HEK293T (cell line): ENCODE results near the gene MGLL.

Source experiments
- CTCF ChIA-PET: fragments of 350-600 bp; formaldehyde crosslinking; extraction: SDS; loops from one replicate; lab custom pipeline; 2021; ENCODE audit warnings: antibody characterized with exemption, inconsistent platforms; lab: Yijun Ruan, JAX
- POLR2A ChIA-PET: fragments of 350-600 bp; formaldehyde crosslinking; extraction: SDS; loops from one replicate; lab custom pipeline; 2020; ENCODE audit warnings: antibody characterized with exemption, inconsistent platforms; lab: Yijun Ruan, JAX
- DNase-seq: peaks from one replicate; pipeline ENCODE4 v3.0.0; 2012; ENCODE audit warnings: mixed read lengths; ENCODE audit errors: extremely low spot score
- ARNT ChIP-seq: fragments of 450-650 bp; IDR thresholded peaks from 2 replicates; pipeline ENCODE4 v1.6.1; 2017; ENCODE audit warnings: mild to moderate bottlenecking
- BHLHE40 ChIP-seq: fragments of 450-650 bp; IDR thresholded peaks from 2 replicates; pipeline ENCODE4 v1.6.1; 2016; ENCODE audit warnings: mild to moderate bottlenecking, moderate library complexity, borderline replicate concordance
- CTBP1 ChIP-seq: fragments of 450-650 bp; IDR thresholded peaks from 2 replicates; pipeline ENCODE4 v1.6.1; 2016; ENCODE audit warnings: borderline replicate concordance
- ELF4 ChIP-seq: fragments of 450-650 bp; IDR thresholded peaks from 2 replicates; pipeline ENCODE4 v1.6.1; 2017; ENCODE audit warnings: antibody characterized with exemption
- FOXA1 ChIP-seq: fragments of 450-650 bp; IDR thresholded peaks from 2 replicates; pipeline ENCODE4 v1.6.1; 2016; ENCODE audit warnings: mild to moderate bottlenecking
- FOXK2 ChIP-seq: fragments of 450-650 bp; IDR thresholded peaks from 2 replicates; pipeline ENCODE4 v1.6.1; 2016; ENCODE audit warnings: mild to moderate bottlenecking
- FOXM1 ChIP-seq: fragments of 450-650 bp; IDR thresholded peaks from 2 replicates; pipeline ENCODE4 v1.6.1; 2017; ENCODE audit warnings: mild to moderate bottlenecking, borderline replicate concordance
- HDGF ChIP-seq: fragments of 450-650 bp; IDR thresholded peaks from 2 replicates; pipeline ENCODE4 v1.6.1; 2017; ENCODE audit warnings: antibody characterized with exemption, borderline replicate concordance
- L3MBTL2 ChIP-seq: fragments of 450-650 bp; conservative IDR thresholded peaks from 2 replicates; pipeline ENCODE4 v1.6.1; 2016; ENCODE audit warnings: mild to moderate bottlenecking
- LEF1 ChIP-seq: fragments of 450-650 bp; IDR thresholded peaks from 2 replicates; pipeline ENCODE4 v1.6.1; 2017; ENCODE audit warnings: mild to moderate bottlenecking, borderline replicate concordance
- NFRKB ChIP-seq: fragments of 450-650 bp; IDR thresholded peaks from 2 replicates; pipeline ENCODE4 v1.6.1; 2016; ENCODE audit warnings: mild to moderate bottlenecking, moderate library complexity
- PKNOX1 ChIP-seq: fragments of 450-650 bp; IDR thresholded peaks from 2 replicates; pipeline ENCODE4 v1.6.1; 2016
- SP1 ChIP-seq: fragments of 450-650 bp; IDR thresholded peaks from 2 replicates; pipeline ENCODE4 v1.6.1; 2017
- SUZ12 ChIP-seq: fragments of 450-650 bp; IDR thresholded peaks from 2 replicates; pipeline ENCODE4 v1.6.1; 2016; ENCODE audit warnings: mild to moderate bottlenecking
- TARDBP ChIP-seq: fragments of 450-650 bp; IDR thresholded peaks from 2 replicates; pipeline ENCODE4 v1.6.1; 2016
- ZNF384 ChIP-seq: fragments of 450-650 bp; IDR thresholded peaks from 2 replicates; pipeline ENCODE4 v1.6.1; 2016

The MGLL gene

GRCh38 chr3:127712461-127712860, 109.9 kb downstream of the MGLL start:
- no peak for TF ChIP-seq CTBP1
- TF ChIP-seq ARNT: no peak
- TF ChIP-seq ELF4: no peak
- no peak for TF ChIP-seq FOXM1
- no peak for TF ChIP-seq BHLHE40
- TF ChIP-seq SUZ12: no peak
- TF ChIP-seq LEF1: no peak
- no peak for TF ChIP-seq PKNOX1
- TF ChIP-seq TARDBP: no peak
- no peak for DNase-seq
- CTCF ChIA-PET: interaction anchor here (0.7 kb wide), 1 partner anchor 212 kb away, joined by 3 read pairs; no protein-coding TSS in a partner anchor
- POLR2A ChIA-PET: no interaction called here

- CTCF ChIA-PET: no interaction called here
- DNase-seq: no peak
- TF ChIP-seq PKNOX1 (no peak), L3MBTL2 (no peak), LEF1 (no peak), TARDBP (no peak), FOXM1 (no peak), BHLHE40 (no peak), SUZ12 (no peak), NFRKB (no peak), ELF4 (no peak), ZNF384 (no peak), HDGF (no peak), CTBP1 (no peak)
- POLR2A ChIA-PET: no interaction called here
Observed at GRCh38 chr3:127711896-127712295, 110.4 kb downstream of the MGLL start.

- POLR2A ChIA-PET: interaction anchor here (0.8 kb wide), 1 partner anchor 14 kb away, joined by 3 read pairs; no protein-coding TSS in a partner anchor
- CTCF ChIA-PET: no interaction called here
- no peak for DNase-seq
- TF ChIP-seq SUZ12 (no peak), ARNT (no peak), SP1 (no peak), FOXA1 (no peak), ZNF384 (no peak)
Observed at GRCh38 chr3:127711021-127711695, 111.2 kb downstream of the MGLL start.

GRCh38 chr3:127710155-127710941, 112.0 kb downstream of the MGLL start:
- no peak for DNase-seq
- TF ChIP-seq ARNT: no peak
- no peak for TF ChIP-seq L3MBTL2
- TF ChIP-seq FOXM1: no peak
- no peak for TF ChIP-seq SP1
- no peak for TF ChIP-seq FOXA1
- TF ChIP-seq ZNF384: no peak
- no peak for TF ChIP-seq FOXK2
- no peak for TF ChIP-seq LEF1
- TF ChIP-seq BHLHE40: no peak
- no peak for TF ChIP-seq CTBP1
- CTCF ChIA-PET: no interaction called here
- POLR2A ChIA-PET: no interaction called here

GRCh38 chr3:127709320-127710060, 112.8 kb downstream of the MGLL start:
- TF ChIP-seq TARDBP (no peak), BHLHE40 (no peak), CTBP1 (no peak), ELF4 (no peak), SUZ12 (no peak), FOXK2 (no peak), ARNT (no peak), NFRKB (no peak), L3MBTL2 (no peak), SP1 (no peak), FOXA1 (no peak), PKNOX1 (no peak), FOXM1 (no peak)
- POLR2A ChIA-PET: no interaction called here
- no peak for DNase-seq
- CTCF ChIA-PET: no interaction called here

GRCh38 chr3:127708837-127709236, 113.5 kb downstream of the MGLL start:
- no peak for TF ChIP-seq L3MBTL2
- no peak for TF ChIP-seq FOXK2
- TF ChIP-seq LEF1: no peak
- TF ChIP-seq ZNF384: no peak
- TF ChIP-seq SUZ12: no peak
- DNase-seq: no peak
- CTCF ChIA-PET: no interaction called here
- POLR2A ChIA-PET: no interaction called here
